Measurements from ENCODE around the gene NCR2. TPM values are rescaled to one million over a fixed set of nuclear protein-coding genes. Genes with fewer than 3 reads are reported as not detected.

The NCR2 gene
- total RNA-seq, 2 donors from 2014 or later, result not detected

GRCh38 chr6:41367061-41367460 is 31.7 kb downstream of the NCR2 start:
- DNase-seq (ENCODE audit: low spot score), result no peak
- no peaks in the 10 kb centered on the region for H3K27me3 ChIP-seq

GRCh38 chr6:41367700-41368099 is 32.3 kb downstream of the NCR2 start:
- TF ChIP-seq CTCF (IDR thresholded peaks at IDR 0.05), result peak; percentile 30 to 68
- H3K27ac ChIP-seq, result no peak overlapping the region
- no peak overlapping the region for H3K4me3 ChIP-seq
- H3K4me1 ChIP-seq, result peaks cover 0 to 22% of the 10 kb centered on the region in 2 donors
- DNase-seq (ENCODE audit: low spot score), result no peak
- no peaks in the 10 kb centered on the region for H3K36me3 ChIP-seq
- no peaks in the 10 kb centered on the region for H3K9me3 ChIP-seq
- H3K27me3 ChIP-seq, result peaks cover 0 to 4% of the 10 kb centered on the region in 2 donors

More at GRCh38 chr6:41367061-41367460, 31.7 kb downstream of the NCR2 start:
- Histone ChIP-seq H3K36me3 (no peaks in the 10 kb centered on the region), H3K4me1 (peaks cover 0 to 15% of the 10 kb centered on the region in 2 donors), H3K9me3 (no peaks in the 10 kb centered on the region), H3K4me3 (no peak overlapping the region), H3K27ac (no peak overlapping the region)
- TF ChIP-seq CTCF (IDR thresholded peaks at IDR 0.05), result no peak

- H3K4me1 ChIP-seq, result peaks cover 0 to 49% of the 10 kb centered on the region in 2 donors
Observed at GRCh38 chr6:41370488-41371111, 35.2 kb downstream of the NCR2 start.

GRCh38 chr6:41371461-41371991 is 36.1 kb downstream of the NCR2 start:
- Histone ChIP-seq H3K36me3 (no peaks in the 10 kb centered on the region), H3K4me3 (peak overlapping the region in 1 of 2 donors; percentile 43), H3K27ac (peak overlapping the region in 1 of 2 donors; percentile 49), H3K9me3 (no peaks in the 10 kb centered on the region), H3K27me3 (peaks cover 4 to 22% of the 10 kb centered on the region in 2 donors), H3K4me1 (peaks cover 0 to 52% of the 10 kb centered on the region in 2 donors)
- TF ChIP-seq CTCF (IDR thresholded peaks at IDR 0.05), result peak in 1 of 2 donors; percentile 52
- no peak for DNase-seq (ENCODE audit: low spot score)

More at GRCh38 chr6:41370488-41371111, 35.2 kb downstream of the NCR2 start:
- Histone ChIP-seq H3K27ac (no peak overlapping the region), H3K36me3 (no peaks in the 10 kb centered on the region), H3K9me3 (no peaks in the 10 kb centered on the region), H3K4me3 (no peak overlapping the region), H3K27me3 (peaks cover 4 to 22% of the 10 kb centered on the region in 2 donors)
- TF ChIP-seq CTCF (IDR thresholded peaks at IDR 0.05), result no peak
- DNase-seq (ENCODE audit: low spot score), result no peak

- peaks cover 0 to 52% of the 10 kb centered on the region in 2 donors for H3K4me1 ChIP-seq
Observed at GRCh38 chr6:41371992-41372831, 36.8 kb downstream of the NCR2 start.

More at GRCh38 chr6:41371992-41372831, 36.8 kb downstream of the NCR2 start:
- Histone ChIP-seq H3K27me3 (peaks cover 4 to 22% of the 10 kb centered on the region in 2 donors), H3K27ac (peak overlapping the region in 1 of 2 donors; percentile 49), H3K36me3 (no peaks in the 10 kb centered on the region), H3K4me3 (peak overlapping the region in 1 of 2 donors; percentile 43), H3K9me3 (no peaks in the 10 kb centered on the region)
- TF ChIP-seq CTCF (IDR thresholded peaks at IDR 0.05), result no peak
- no peak for DNase-seq (ENCODE audit: low spot score)
